A204.1 (cell line): ENCODE measurements around the gene UNC5B.

Experiments
- FAIRE-seq: peaks from 2 replicates; lab custom pipeline; 2012; peaks lifted over from hg19 to GRCh38; lab: Jason Lieb, UNC

The UNC5B gene

DNA sequence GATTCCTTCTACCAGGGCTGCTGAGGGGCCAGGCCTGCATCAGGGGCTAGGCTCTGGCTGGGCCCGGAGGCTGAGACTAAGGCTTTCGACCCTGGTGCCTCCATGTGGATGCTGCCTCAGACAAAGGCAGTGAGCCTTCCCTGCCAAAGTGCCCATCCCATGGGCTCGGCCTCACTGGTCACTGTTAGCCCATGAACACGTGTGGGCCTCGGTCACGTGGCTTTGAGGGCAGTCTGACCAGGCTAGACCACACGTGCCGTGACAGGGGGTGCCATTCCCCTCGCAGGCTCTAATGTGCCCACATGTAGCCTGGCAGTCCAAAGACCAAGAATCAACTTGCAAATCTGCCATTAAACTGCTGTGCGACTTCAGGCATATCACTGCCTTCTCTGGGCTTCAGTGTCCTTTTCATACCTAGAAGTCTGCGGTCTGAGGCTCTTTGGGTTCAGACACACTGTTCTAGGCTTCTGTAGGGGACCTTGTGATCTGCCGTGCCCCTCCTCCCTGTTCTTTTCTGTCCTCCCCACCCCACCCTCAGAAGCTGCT lies 89.1 kb downstream of the UNC5B start:
- FAIRE-seq = no peak

DNA sequence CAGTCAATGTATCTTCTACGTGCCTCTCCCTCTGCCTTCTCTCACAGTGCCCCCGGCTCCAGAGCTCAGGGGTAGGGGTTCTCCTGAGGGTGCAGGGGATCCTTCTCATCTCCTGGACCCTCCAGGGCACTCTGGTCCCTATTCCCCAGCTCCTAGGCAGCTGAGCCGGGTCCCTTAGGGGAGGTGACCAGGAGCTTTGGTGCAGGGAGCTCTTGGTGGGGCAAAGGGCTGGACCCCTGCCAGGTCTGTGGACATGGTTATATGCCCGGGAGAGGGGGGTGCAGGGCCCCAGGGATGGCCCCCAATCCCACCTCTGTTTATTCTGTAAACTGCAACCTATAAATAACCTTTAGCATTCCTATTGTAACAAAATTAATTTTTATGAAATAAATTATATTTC lies 90.1 kb downstream of the UNC5B start:
- no peak for FAIRE-seq

DNA sequence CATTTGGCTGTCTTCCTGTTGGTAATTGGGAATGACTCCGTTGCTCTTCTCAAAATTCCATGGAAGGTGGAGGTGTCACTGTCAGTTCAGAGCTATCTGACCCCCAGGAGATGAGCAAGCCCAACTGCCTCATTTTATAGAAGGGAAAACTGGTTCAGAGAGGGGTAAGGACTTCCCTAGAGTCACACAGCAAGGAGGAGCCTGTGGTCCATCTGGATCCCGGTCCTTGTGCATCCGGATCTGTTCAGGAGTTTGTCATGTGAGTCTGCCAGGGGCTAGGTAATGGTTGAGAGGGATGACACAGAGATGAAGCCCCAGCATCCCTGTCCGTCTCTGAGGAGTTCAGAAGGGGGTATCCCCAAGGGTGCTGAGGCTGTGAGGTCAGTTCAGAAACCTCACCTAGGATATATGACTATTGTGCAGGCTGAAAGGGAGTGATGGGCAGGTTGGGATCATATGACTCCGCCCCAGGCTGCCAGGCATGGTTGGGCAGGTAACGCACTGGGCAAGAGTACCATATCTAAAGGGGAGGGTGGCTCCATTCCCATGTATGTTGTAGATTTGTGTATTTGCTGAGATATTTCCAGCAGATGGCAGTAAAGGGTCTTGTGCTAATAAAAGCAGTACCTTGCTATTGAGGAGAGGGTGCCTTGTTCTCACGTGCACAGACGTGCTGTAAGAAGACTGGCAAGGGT lies 90.7 kb downstream of the UNC5B start:
- FAIRE-seq = no peak

GRCh38 chr10:71303569-71303907 lies 91.2 kb downstream of the UNC5B start:
- FAIRE-seq = no peak

GRCh38 chr10:71304914-71305313 lies 92.5 kb downstream of the UNC5B start:
- FAIRE-seq = no peak

- FAIRE-seq = no peak
Observed at GRCh38 chr10:71306979-71307378, 94.6 kb downstream of the UNC5B start.

DNA sequence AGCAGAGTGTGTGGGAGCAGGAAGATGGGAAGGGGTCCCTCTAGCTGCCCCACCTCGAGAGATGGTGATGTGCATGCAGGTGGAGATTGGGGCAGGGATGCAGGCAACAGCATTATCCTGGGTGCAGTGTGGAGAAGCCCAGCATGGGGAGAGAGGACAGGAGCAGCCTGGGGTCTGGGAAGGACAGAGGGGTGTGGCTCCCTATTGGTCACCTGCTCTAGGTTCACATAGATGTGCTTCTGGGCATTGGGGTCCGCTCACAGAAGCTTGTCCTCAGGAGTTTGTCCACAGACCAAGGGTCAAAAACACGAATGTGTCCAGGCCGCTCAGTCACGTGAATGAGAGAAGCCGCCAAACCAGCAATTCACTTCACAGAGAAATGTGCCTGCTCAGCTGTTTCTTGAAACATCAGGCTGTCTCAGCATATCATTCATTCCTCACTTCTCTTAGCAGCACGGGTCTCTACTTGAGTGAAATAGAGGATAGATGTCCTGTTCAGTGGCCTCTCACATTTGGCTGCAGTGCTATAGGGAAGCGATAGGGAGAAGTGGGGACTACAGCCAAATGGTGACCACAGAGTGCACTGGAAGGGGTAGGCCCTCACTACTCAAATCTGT lies 95.2 kb downstream of the UNC5B start:
- no peak for FAIRE-seq

GRCh38 chr10:71308244-71308643 lies 95.9 kb downstream of the UNC5B start:
- FAIRE-seq = no peak

- FAIRE-seq = no peak
Observed at GRCh38 chr10:71308985-71309384, 96.6 kb downstream of the UNC5B start.

DNA sequence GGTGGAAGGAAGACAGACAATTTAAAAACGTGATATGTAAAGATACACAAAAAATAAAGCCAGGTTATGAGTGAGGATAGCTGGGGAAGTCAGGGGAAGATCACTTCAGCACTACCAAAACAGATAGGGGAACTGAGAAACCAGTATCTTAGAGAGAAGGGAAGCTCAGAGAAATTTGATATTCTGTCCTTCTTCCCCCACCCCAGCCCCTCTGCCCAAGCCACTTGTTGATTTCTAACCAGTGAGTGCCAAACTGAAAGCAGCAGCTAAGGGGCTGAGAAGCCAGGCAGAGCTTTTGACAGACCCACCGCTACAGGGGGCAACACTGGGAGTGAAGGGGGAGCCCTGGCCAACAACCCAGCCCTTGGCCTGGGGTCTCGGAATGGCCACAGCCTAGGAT lies 97.5 kb downstream of the UNC5B start:
- FAIRE-seq = no peak

- FAIRE-seq = no peak
Observed at GRCh38 chr10:71312220-71312619, 99.8 kb downstream of the UNC5B start.

GRCh38 chr10:71312811-71313789 lies 100.7 kb downstream of the UNC5B start:
- FAIRE-seq = no peak

- no peak for FAIRE-seq
Observed at GRCh38 chr10:71314028-71314693, 101.8 kb downstream of the UNC5B start.

GRCh38 chr10:71314694-71315225 lies 102.4 kb downstream of the UNC5B start:
- FAIRE-seq = no peak

- FAIRE-seq = no peak
Observed at GRCh38 chr10:71316056-71316785, 103.9 kb downstream of the UNC5B start.

GRCh38 chr10:71316786-71317160 lies 104.4 kb downstream of the UNC5B start:
- no peak for FAIRE-seq

DNA sequence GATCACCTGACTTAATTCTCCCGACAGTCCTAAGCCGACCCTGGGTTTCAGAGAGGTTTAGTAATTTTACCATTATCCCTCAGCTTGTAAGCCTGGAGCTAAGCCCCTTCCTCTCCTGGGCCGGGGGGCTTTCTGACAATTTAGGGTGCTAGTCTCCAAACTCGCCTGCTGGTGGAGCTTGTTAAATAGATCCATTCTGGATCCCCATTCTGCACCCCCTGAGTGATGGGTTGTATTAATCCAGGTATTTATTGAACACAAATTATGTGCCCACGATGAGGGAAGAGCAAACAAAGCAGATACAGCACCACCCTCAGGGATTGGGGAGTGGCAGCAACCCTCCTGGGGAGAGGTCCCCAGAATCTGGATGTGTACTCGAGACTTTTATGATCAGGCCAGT lies 105.4 kb downstream of the UNC5B start:
- no peak for FAIRE-seq

DNA sequence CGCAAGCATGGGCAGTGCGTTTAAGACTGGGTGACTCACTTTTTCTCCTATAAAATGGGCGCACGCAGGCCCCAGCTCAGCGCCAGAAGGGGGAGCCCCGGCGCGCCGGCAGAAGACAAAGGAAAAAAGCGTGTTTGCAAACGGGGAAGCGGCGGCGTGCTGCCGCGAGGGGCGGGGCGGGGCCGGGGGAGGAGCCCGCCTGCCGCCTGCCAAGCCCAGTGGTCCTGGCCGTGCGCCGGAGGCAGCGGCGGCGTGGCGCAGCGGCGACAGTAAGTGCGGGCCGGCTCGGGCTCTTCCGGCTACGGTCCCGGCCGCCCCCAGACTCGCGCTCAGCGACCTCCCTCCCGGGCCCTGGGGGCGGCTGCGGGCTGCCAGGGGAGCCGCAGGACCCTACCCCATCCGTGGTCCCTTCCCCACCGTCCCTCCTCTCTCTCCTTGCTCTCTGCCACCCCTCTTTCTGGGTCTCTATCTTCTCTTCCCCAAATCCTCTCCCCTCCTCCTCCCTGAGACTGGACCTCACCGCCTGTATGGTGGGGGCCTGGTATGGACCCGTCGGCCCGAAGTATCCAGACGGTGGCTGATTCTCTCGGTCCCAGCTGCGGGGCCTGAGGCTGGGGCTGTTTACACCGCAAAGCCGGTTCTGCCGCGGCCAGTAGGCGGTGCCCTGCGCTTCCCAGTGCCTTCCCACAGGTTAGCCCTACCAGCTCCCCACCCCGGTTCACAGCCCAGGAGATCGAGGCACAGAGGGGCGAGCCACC lies 106.9 kb downstream of the UNC5B start, which contains the start of gene SLC29A3:
TSS of gene SLC29A3 (plus strand) at position 218 of the 758 bp plus-strand sequence. CDS start at position 269, 51 bp downstream.
- no peak for FAIRE-seq

GRCh38 chr10:71319800-71320392 lies 107.5 kb downstream of the UNC5B start:
- no peak for FAIRE-seq

DNA sequence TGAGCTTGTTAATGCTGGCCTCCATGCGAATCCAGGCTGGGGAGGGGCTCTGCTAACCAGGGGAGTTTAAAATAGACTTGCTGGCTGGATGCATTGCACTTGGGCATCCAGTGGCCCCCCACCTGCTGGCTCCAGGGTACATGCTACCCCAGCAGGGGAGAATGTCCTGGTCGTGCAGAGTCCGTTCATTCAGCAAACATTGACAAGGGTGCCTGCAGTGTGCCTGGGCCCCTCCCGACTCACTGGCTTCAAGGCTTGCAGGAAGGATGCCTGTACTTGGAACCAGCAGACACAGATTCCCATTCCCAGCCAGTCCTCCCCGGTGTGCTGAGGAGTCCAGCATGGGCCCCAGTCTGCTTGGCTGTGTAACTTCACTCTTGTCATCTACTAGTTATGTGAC lies 108.2 kb downstream of the UNC5B start:
- no peak for FAIRE-seq
